ENCODE results near the gene NACC1. TPM values are rescaled to one million over a fixed set of nuclear protein-coding genes. Genes with fewer than 3 reads are reported as not detected.

NACC1 gene
- total RNA-seq, 1 donor from 2014 or later, result 45.1 TPM

GRCh38 chr19:13097463-13098258 is 20.4 kb upstream of the NACC1 start:
- peaks cover 19% of the 10 kb centered on the region for H3K27me3 Mint-ChIP-seq (ENCODE audit: unreplicated experiment)
- H3K4me1 Mint-ChIP-seq (ENCODE audit: unreplicated experiment), result peaks cover 41% of the 10 kb centered on the region
- H3K9me3 Mint-ChIP-seq (ENCODE audit: unreplicated experiment), result no peaks in the 10 kb centered on the region
- no peak overlapping the region for H3K4me3 Mint-ChIP-seq (ENCODE audit: unreplicated experiment)
- DNase-seq (ENCODE audit: extremely low spot score, unreplicated experiment), result no peak
- peaks cover 5% of the 10 kb centered on the region for H3K36me3 Mint-ChIP-seq (ENCODE audit: unreplicated experiment)
- H3K27ac Mint-ChIP-seq (ENCODE audit: unreplicated experiment), result no peak overlapping the region
- TF ChIP-seq, protein P1, sequence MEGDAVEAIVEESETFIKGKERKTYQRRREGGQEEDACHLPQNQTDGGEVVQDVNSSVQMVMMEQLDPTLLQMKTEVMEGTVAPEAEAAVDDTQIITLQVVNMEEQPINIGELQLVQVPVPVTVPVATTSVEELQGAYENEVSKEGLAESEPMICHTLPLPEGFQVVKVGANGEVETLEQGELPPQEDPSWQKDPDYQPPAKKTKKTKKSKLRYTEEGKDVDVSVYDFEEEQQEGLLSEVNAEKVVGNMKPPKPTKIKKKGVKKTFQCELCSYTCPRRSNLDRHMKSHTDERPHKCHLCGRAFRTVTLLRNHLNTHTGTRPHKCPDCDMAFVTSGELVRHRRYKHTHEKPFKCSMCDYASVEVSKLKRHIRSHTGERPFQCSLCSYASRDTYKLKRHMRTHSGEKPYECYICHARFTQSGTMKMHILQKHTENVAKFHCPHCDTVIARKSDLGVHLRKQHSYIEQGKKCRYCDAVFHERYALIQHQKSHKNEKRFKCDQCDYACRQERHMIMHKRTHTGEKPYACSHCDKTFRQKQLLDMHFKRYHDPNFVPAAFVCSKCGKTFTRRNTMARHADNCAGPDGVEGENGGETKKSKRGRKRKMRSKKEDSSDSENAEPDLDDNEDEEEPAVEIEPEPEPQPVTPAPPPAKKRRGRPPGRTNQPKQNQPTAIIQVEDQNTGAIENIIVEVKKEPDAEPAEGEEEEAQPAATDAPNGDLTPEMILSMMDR (IDR thresholded peaks at IDR 0.05), result no peak

- peaks cover 5% of the 10 kb centered on the region for H3K36me3 Mint-ChIP-seq (ENCODE audit: unreplicated experiment)
- peaks cover 34% of the 10 kb centered on the region for H3K4me1 Mint-ChIP-seq (ENCODE audit: unreplicated experiment)
- H3K27ac Mint-ChIP-seq (ENCODE audit: unreplicated experiment), result no peak overlapping the region
- H3K9me3 Mint-ChIP-seq (ENCODE audit: unreplicated experiment), result no peaks in the 10 kb centered on the region
- peaks cover 19% of the 10 kb centered on the region for H3K27me3 Mint-ChIP-seq (ENCODE audit: unreplicated experiment)
- no peak for DNase-seq (ENCODE audit: extremely low spot score, unreplicated experiment)
- TF ChIP-seq, protein P1 (IDR thresholded peaks at IDR 0.05), result no peak
- no peak overlapping the region for H3K4me3 Mint-ChIP-seq (ENCODE audit: unreplicated experiment)
These were observed 19.6 kb upstream of the NACC1 start for GRCh38 chr19:13098277-13099072.

- no peaks in the 10 kb centered on the region for H3K9me3 Mint-ChIP-seq (ENCODE audit: unreplicated experiment)
- TF ChIP-seq, protein P1 (IDR thresholded peaks at IDR 0.05), result no peak
- no peak overlapping the region for H3K27ac Mint-ChIP-seq (ENCODE audit: unreplicated experiment)
- peaks cover 5% of the 10 kb centered on the region for H3K36me3 Mint-ChIP-seq (ENCODE audit: unreplicated experiment)
- H3K4me3 Mint-ChIP-seq (ENCODE audit: unreplicated experiment), result no peak overlapping the region
- H3K27me3 Mint-ChIP-seq (ENCODE audit: unreplicated experiment), result peaks cover 19% of the 10 kb centered on the region
- no peak for DNase-seq (ENCODE audit: extremely low spot score, unreplicated experiment)
- peaks cover 25% of the 10 kb centered on the region for H3K4me1 Mint-ChIP-seq (ENCODE audit: unreplicated experiment)
These were observed 18.7 kb upstream of the NACC1 start for GRCh38 chr19:13099073-13099999.

DNA sequence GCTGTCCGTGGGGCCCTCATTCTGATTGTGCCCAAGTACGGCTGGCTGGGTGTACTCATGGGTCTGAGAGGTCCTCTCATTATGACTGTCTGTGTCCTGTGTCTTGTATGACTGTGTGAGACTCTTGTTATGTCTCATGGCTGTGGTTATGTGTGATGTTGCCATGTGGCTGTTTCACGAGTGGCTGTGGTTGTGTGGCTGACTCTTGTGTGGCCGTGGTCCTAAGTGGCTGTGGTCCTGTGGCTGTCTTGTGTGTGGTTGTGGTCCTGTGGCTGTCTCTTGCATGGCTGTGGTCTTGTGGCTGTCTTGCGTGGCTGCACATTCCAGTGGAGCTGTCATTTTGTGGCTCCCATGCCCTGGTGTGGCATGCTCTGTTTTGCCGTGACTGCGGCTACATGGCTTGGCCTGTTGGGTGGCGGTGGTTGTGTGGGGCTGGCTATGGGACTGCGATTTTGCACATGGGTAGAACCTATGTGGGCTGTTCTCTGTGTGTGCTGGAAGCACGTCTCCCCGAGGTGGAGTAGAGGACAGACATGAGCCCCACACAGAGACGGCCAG is 18.0 kb upstream of the NACC1 start:
- Mint-ChIP-seq H3K27me3 (ENCODE audit: unreplicated experiment) (peaks cover 19% of the 10 kb centered on the region), H3K27ac (ENCODE audit: unreplicated experiment) (no peak overlapping the region), H3K9me3 (ENCODE audit: unreplicated experiment) (no peaks in the 10 kb centered on the region), H3K4me1 (ENCODE audit: unreplicated experiment) (peaks cover 19% of the 10 kb centered on the region), H3K4me3 (ENCODE audit: unreplicated experiment) (no peak overlapping the region), H3K36me3 (ENCODE audit: unreplicated experiment) (peaks cover 5% of the 10 kb centered on the region)
- no peak for DNase-seq (ENCODE audit: extremely low spot score, unreplicated experiment)
- TF ChIP-seq, protein P1 (IDR thresholded peaks at IDR 0.05), result no peak

Measured in osteocyte (in vitro differentiated cells).